ENCODE measurements around the gene CRELD2.

The CRELD2 gene

GRCh38 chr22:49957826-49958365 is 39.5 kb downstream of the CRELD2 start:
- no peak for DNase-seq (ENCODE audit: low read depth)

- no peak for DNase-seq (ENCODE audit: low read depth)
These were observed 40.0 kb downstream of the CRELD2 start for GRCh38 chr22:49958366-49958921.

DNA sequence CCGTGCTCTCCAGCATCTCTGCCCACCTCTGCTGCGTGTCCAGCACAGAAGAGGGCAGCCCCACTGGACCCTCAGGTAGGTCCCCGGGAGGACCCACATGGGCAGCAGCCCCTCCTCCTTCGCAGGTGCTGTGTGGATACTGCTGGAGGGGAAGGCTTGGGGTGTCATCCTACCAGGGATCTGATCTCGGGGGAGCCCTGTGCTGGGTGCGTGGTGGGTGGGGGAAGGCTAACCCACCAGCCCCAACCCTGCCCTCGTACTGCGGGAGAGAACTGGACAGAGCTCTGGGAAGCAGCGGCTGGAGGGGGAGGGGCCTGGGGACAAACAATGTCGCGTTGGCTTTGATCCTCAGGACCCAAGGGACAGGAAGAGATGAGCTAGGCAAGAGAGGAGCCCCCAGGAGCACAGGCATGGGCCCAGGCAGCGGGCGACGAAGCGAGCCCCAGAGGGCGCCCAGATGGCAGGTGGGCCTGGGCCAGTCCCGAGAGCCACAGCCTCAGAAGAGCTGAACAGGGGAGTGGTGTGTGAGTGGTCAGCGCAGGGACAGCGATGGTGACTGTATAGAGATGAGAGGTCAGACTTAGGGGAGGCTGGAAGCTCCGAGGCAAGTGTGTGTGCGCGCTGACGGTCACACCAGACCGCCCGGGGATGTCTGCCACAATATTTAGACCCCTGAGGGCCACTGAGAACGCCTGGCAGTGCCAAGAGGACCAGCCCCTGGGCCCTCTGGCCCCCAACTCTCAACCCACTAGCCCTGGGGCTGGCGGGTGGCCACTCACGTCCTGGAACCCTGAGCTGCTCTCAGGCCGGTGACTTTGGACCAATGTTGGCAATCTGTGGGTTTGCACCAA is 40.7 kb downstream of the CRELD2 start:
- DNase-seq (ENCODE audit: low read depth) = no peak

DNA sequence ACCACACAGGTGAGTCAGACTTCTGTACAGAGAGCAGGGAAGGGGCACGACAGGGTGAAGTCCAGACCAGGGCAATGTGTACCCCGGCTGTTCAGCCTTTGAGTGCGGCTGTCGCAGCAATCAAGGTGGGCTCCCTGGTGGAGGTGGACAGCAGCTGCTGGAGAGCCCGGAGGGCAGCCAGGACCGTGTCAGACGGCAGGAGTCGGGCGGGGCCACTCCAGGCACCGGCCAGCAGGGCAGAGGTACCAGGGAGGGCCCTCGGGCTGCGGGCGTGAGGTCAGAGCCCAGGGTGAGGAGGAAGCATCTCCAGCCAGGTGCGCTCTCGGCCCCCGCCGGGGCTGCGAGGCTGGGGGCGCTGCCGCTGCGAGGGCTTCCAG is 41.3 kb downstream of the CRELD2 start:
- DNase-seq (ENCODE audit: low read depth) = no peak

DNA sequence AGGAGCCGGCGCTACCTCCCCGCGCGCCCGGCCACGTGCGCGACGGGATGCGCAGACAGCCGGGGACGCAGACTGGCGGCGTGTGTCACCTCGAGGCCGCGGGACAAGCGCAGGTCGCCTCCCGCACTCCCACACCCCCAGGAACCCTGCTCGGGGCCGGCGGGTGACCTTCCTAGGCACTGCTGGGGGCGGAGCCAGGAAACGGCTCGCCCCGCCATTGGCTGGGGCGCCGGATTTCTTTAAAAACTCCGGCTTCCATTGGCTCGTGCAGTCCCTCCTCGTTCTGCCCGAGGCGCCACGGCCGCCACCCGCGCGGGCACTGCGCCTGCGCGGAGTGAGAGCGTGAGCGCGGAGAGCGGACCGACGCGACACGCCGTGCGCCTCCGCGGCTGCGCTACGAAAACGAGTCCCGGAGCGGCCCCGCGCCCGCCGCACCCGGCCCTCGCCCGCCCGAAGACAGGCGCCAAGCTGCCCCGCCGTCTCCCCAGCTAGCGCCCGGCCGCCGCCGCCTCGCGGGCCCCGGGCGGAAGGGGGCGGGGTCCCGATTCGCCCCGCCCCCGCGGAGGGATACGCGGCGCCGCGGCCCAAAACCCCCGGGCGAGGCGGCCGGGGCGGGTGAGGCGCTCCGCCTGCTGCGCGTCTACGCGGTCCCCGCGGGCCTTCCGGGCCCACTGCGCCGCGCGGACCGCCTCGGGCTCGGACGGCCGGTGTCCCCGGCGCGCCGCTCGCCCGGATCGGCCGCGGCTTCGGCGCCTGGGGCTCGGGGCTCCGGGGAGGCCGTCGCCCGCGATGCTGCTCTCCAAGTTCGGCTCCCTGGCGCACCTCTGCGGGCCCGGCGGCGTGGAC is 41.9 kb downstream of the CRELD2 start, which contains the start of gene PIM3:
TSS of gene PIM3 (plus strand) at position 614 of the 846 bp plus-strand sequence. CDS start at position 790, 176 bp downstream.
- DNase-seq (ENCODE audit: low read depth) = peak; percentile 90

- no peak for DNase-seq (ENCODE audit: low read depth)
These were observed 42.7 kb downstream of the CRELD2 start for GRCh38 chr22:49961005-49961600.

GRCh38 chr22:49961601-49962011 is 43.2 kb downstream of the CRELD2 start:
- no peak for DNase-seq (ENCODE audit: low read depth)

DNA sequence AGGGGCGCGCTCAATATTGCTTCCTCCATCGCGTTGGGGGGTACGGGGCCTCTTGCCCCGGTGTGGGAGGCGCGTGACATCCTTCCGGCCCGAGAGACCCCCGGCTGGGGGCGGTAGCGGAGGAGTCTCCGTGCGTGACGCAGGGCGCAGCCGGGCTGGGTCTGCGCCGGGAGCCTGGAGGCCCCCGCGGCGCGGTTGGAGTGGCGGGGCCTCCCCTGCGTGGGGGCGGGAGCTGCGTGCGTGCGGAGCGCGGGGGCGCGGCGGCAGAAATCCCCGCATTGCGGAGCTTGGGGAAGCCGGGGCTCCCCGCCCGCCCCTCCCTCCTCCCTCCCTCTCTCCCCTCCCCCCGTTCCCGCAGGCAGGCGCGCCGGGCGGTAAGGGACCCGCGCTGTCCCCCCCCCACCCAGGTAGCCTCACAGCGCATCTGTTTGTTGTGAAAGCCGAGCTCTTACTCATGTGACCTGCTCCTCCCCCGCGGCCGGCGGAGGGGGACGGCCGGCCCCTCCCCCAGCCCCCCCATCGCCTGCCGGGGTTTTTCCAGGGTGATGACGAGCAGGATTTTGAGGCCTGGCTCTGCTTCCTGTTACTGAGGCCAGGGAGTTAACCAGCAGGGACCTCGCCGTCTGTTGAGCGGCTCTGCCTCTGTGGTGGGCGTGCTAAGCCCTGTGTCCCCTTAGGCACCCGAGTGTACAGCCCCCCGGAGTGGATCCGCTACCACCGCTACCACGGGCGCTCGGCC is 43.7 kb downstream of the CRELD2 start:
- peak; percentile 82 for DNase-seq (ENCODE audit: low read depth)

DNA sequence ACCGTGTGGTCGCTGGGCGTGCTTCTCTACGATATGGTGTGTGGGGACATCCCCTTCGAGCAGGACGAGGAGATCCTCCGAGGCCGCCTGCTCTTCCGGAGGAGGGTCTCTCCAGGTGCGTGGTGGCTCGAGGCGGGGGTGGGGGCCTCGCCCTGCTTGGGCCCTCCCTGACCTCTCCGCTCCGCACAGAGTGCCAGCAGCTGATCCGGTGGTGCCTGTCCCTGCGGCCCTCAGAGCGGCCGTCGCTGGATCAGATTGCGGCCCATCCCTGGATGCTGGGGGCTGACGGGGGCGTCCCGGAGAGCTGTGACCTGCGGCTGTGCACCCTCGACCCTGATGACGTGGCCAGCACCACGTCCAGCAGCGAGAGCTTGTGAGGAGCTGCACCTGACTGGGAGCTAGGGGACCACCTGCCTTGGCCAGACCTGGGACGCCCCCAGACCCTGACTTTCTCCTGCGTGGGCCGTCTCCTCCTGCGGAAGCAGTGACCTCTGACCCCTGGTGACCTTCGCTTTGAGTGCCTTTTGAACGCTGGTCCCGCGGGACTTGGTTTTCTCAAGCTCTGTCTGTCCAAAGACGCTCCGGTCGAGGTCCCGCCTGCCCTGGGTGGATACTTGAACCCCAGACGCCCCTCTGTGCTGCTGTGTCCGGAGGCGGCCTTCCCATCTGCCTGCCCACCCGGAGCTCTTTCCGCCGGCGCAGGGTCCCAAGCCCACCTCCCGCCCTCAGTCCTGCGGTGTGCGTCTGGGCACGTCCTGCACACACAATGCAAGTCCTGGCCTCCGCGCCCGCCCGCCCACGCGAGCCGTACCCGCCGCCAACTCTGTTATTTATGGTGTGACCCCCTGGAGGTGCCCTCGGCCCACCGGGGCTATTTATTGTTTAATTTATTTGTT is 44.6 kb downstream of the CRELD2 start:
- DNase-seq (ENCODE audit: low read depth) = no peak

- no peak for DNase-seq (ENCODE audit: low read depth)
These were observed 45.2 kb downstream of the CRELD2 start for GRCh38 chr22:49963647-49964026.

- DNase-seq (ENCODE audit: low read depth) = no peak
These were observed 46.0 kb downstream of the CRELD2 start for GRCh38 chr22:49964136-49965090.

DNA sequence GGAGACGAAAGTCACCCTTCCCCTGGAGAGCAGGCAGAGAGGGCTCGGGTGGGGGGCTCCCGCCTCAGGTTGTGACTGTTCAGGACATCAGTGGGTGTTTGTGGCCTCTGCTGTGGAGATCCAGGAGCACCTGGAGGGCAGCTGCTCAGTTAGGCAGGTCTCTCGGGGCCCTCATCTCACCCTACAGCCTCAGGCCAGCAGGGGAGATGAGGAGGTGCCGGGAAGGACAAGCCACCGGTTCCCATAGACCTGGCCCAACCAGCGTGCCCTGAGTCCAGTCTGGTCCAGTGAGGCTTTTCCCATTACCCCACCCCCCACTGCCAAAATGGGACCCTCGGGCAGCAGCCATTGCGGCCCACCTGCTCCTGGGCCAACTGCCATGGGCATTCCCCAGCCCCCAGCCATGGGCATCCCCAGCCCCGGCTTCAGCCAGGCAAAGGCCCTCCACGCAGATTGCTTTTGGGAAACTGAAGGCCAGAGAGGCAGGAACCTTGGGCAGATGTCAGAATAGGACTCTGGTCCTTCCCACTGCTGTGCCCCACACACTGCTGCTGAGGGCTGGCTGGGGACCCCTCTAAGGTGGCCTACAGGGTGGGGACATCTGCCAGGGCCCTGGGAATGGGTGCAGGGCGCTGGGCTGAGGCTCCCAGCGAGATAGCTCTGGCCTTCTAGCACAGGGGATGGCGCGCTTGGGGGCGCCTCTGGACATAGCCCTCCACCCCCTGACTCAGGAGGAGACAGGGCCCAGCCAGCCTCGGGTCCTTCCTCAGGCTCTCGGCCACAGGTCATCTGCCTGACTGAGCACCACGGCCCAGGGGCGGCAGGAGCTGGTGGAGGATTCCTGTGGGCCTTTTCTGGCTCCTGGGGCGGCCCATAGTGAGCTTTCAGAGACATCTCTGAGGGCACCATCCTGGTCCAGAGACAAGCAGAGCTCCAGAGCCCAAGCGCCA is 46.9 kb downstream of the CRELD2 start:
- no peak for DNase-seq (ENCODE audit: low read depth)

GRCh38 chr22:49966041-49966773 is 47.8 kb downstream of the CRELD2 start:
- no peak for DNase-seq (ENCODE audit: low read depth)

- no peak for DNase-seq (ENCODE audit: low read depth)
These were observed 48.6 kb downstream of the CRELD2 start for GRCh38 chr22:49966774-49967705.

- no peak for DNase-seq (ENCODE audit: low read depth)
These were observed 49.3 kb downstream of the CRELD2 start for GRCh38 chr22:49967706-49968208.

DNA sequence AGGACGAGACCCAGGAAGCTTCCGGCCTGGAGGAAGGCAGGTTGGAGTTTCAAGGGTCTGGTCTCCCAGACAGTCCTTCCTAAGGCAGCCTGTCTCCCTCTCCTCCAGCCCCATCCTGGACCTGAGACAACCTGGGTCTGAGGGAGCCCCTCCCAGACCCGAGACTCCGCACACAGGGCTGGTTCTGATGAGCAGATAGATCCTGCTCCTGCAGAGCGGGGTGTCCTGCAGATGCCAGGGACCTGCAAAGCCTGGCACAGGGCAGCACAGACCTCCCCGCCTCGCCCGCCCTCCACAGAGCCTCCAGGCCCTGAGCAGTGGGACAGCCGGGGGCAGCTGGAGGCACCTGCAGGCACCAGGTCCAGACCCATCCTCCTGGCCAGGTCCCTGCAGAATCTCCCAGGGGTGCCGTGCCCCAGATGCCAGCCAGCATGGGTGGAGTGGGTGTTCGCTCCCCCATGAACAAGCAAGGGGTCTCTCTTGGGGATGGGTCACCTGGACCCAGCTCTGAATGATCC is 49.9 kb downstream of the CRELD2 start:
- DNase-seq (ENCODE audit: low read depth) = no peak
